RWPE1 (cell line): ENCODE data around the gene IL17D.

ENCODE experiments used
- CTCF ChIA-PET: fragments of 350-600 bp; sonication (Branson Sonifier 250); formaldehyde crosslinking; extraction: SDS; loops from one replicate; lab custom pipeline; 2021; lab: Yijun Ruan, JAX
- POLR2A ChIA-PET: fragments of 400-600 bp; formaldehyde crosslinking; extraction: SDS; loops from one replicate; lab custom pipeline; 2020; ENCODE audit warnings: antibody characterized with exemption; ENCODE audit not compliant: low non-redundant PET; lab: Yijun Ruan, JAX
- DNase-seq: peaks from one replicate; pipeline ENCODE4 v3.0.0; 2012; ENCODE audit warnings: low spot score
- H3K27ac ChIP-seq: fragments of 450-650 bp; 2 replicates; pipeline ENCODE4 v1.5.1; 2017
- CTCF ChIP-seq: fragments of 450-650 bp; conservative IDR thresholded peaks from 2 replicates; pipeline ENCODE4 v1.5.1; 2017; ENCODE audit warnings: low read depth, mild to moderate bottlenecking

The IL17D gene

GRCh38 chr13:20701461-20701860 lies 2.0 kb upstream of the IL17D start:
- H3K27ac ChIP-seq, result no peak overlapping the region
- POLR2A ChIA-PET, result no interaction called here
- CTCF ChIA-PET, result interaction anchor here (0.7 kb wide), 1 partner anchor 343 kb away, joined by 5 read pairs; no protein-coding TSS in a partner anchor
- TF ChIP-seq CTCF, result no peak
- DNase-seq, result no peak

GRCh38 chr13:20702530-20702914 lies 977 bp upstream of the IL17D start:
- ChIA-PET CTCF (no interaction called here), POLR2A (no interaction called here)
- no peak for DNase-seq
- no peak overlapping the region for H3K27ac ChIP-seq
- no peak for TF ChIP-seq CTCF

GRCh38 chr13:20703780-20704458 lies 420 bp downstream of the IL17D start:
- H3K27ac ChIP-seq, result peak overlapping the region; percentile 33; the same call in 1 of the 2 replicates
- peak; percentile 66 for TF ChIP-seq CTCF
- ChIA-PET CTCF (interaction anchor here (0.5 to 1.1 kb wide), 6 partner anchors 15 to 540 kb away, joined by 3 read pairs; no protein-coding TSS in a partner anchor), POLR2A (no interaction called here)
- DNase-seq, result peak; percentile 88

- CTCF ChIA-PET, result interaction anchor here (0.7 to 1.1 kb wide), 5 partner anchors 16 to 541 kb away, joined by 3 read pairs; no protein-coding TSS in a partner anchor
- DNase-seq, result no peak
- POLR2A ChIA-PET, result no interaction called here
- H3K27ac ChIP-seq, result peak overlapping the region; percentile 33; the same call in 1 of the 2 replicates
- no peak for TF ChIP-seq CTCF
These were observed 1.1 kb downstream of the IL17D start for GRCh38 chr13:20704459-20705069.

GRCh38 chr13:20706661-20707060 lies 3.2 kb downstream of the IL17D start:
- CTCF ChIA-PET, result interaction anchor here (0.6 kb wide), 1 partner anchor 183 kb away, joined by 3 read pairs; no protein-coding TSS in a partner anchor
- no peak for TF ChIP-seq CTCF
- POLR2A ChIA-PET, result interaction anchor here (0.7 kb wide), 1 partner anchor 135 kb away, joined by 16 read pairs; no protein-coding TSS in a partner anchor
- DNase-seq, result no peak
- H3K27ac ChIP-seq, result no peak overlapping the region

- ChIA-PET CTCF (no interaction called here), POLR2A (interaction anchor here (0.6 kb wide), 1 partner anchor 185 kb away, joined by 3 read pairs; no protein-coding TSS in a partner anchor)
- DNase-seq, result no peak
These were observed 4.7 kb downstream of the IL17D start for GRCh38 chr13:20708216-20708615.

More at GRCh38 chr13:20708216-20708615, 4.7 kb downstream of the IL17D start:
- TF ChIP-seq CTCF, result no peak
- H3K27ac ChIP-seq, result no peak overlapping the region
